Vagina (tissue), 2 donors: ENCODE data around the gene TMEM135. TPM values are rescaled to one million over a fixed set of nuclear protein-coding genes. Genes with fewer than 3 reads are reported as not detected.
"Not testable (repeated sequence)": the region's sequence is repeated elsewhere in the genome, so short reads cannot be mapped to it uniquely, and the experiment has no call there.

Source experiments
- DNase-seq, 2 donors: peaks; one replicate each; pipeline ENCODE4 v3.0.0-alpha.2; 2017; ENCODE audit errors: extremely low spot score in 2 of 2
- H3K27ac ChIP-seq: fragments of 200-600 bp; sonication (generic); one replicate; pipeline ENCODE4 v1.5.1; 2019
- H3K27me3 ChIP-seq: fragments of 200-600 bp; sonication (generic); one replicate; pipeline ENCODE4 v1.5.1; 2019
- H3K36me3 ChIP-seq, 2 donors: fragments of 200-600 bp; sonication (generic); one replicate each; pipeline ENCODE4 v1.5.1; 2017 to 2019
- H3K4me1 ChIP-seq: fragments of 200-600 bp; sonication (generic); one replicate; pipeline ENCODE4 v1.5.1; 2019
- H3K4me3 ChIP-seq, 2 donors: fragments of 200-600 bp; sonication (generic); 1 replicate in 1 of 2; 2 replicates in 1 of 2; pipeline ENCODE4 v1.5.1; 2016 to 2019
- H3K9me3 ChIP-seq: fragments of 200-600 bp; sonication (generic); one replicate; pipeline ENCODE4 v1.5.1; 2019
- POLR2A ChIP-seq, 2 donors: fragments of 450-650 bp; IDR thresholded peaks; one replicate each; pipeline ENCODE4 v1.6.1; 2017; ENCODE audit warnings: antibody characterized with exemption in 2 of 2, mild to moderate bottlenecking in 2 of 2, moderate library complexity in 2 of 2
- POLR2AphosphoS5 ChIP-seq, 2 donors: sonication (generic); formaldehyde crosslinking; IDR thresholded peaks; one replicate each; pipeline ENCODE4 v1.9.0; 2017; ENCODE audit warnings: antibody characterized with exemption in 2 of 2, mild to moderate bottlenecking in 2 of 2, low read depth in 1 of 2; ENCODE audit not compliant: insufficient read depth in 1 of 2
- intact Hi-C: fragments of 100-400 bp; cut with DNase I; formaldehyde crosslinking; loops from one replicate; pipeline ENCODE4 v1.15.1; 2023
- total RNA-seq: library from RNA; depleted of rRNA; stranded (reverse); fragments of >200 nt; gene quantifications from one replicate; pipeline ENCODE4 v1.2.3, GENCODE V29; 2016
- TF ChIP-seq, protein P1 (sequence below), 3 experiments: fragments of 450-650 bp in 2 of 3; fragments of 200-600 bp in 1 of 3; sonication (generic) in 1 of 3; IDR thresholded peaks; one replicate each; pipeline ENCODE4 v1.5.1; 2017 to 2019; ENCODE audit warnings: antibody characterized with exemption in 3 of 3, mild to moderate bottlenecking in 2 of 3, moderate library complexity in 2 of 3

Gene TMEM135
- total RNA-seq, 1 donor from 2014 or later: 17.2 TPM

DNA sequence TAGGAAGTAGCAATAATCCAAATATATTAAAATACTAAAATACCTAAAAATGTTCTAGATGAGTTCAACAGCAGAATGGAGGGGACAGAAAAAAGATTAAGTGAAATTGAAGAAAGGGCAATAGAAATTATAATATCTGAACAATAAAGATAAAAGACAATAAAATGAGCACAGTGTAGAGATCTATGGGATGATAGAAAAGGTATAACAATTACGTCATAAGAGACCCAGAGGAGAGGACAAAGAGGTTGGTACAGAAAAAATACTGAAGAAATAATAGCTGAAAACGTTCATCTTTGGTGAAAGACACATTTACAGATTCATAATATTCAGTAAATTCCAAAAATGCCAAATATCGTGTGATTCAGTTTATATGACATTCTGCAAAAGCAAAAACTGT is 143.4 kb downstream of the TMEM135 start:
- no peak overlapping the region for H3K27ac ChIP-seq
- H3K36me3 ChIP-seq: no peaks in the 10 kb centered on the region
- no peaks in the 10 kb centered on the region for H3K9me3 ChIP-seq
- no peaks in the 10 kb centered on the region for H3K4me1 ChIP-seq
- intact Hi-C loops: no loop called here
- DNase-seq: no peak
- no peak overlapping the region for H3K4me3 ChIP-seq
- no peaks in the 10 kb centered on the region for H3K27me3 ChIP-seq
- TF ChIP-seq POLR2A (IDR thresholded peaks at IDR 0.05): no peak
- TF ChIP-seq POLR2AphosphoS5 (IDR thresholded peaks at IDR 0.05; ENCODE audit: insufficient read depth in 1 of 2, low read depth in 1 of 2): no peak
- TF ChIP-seq, protein P1, sequence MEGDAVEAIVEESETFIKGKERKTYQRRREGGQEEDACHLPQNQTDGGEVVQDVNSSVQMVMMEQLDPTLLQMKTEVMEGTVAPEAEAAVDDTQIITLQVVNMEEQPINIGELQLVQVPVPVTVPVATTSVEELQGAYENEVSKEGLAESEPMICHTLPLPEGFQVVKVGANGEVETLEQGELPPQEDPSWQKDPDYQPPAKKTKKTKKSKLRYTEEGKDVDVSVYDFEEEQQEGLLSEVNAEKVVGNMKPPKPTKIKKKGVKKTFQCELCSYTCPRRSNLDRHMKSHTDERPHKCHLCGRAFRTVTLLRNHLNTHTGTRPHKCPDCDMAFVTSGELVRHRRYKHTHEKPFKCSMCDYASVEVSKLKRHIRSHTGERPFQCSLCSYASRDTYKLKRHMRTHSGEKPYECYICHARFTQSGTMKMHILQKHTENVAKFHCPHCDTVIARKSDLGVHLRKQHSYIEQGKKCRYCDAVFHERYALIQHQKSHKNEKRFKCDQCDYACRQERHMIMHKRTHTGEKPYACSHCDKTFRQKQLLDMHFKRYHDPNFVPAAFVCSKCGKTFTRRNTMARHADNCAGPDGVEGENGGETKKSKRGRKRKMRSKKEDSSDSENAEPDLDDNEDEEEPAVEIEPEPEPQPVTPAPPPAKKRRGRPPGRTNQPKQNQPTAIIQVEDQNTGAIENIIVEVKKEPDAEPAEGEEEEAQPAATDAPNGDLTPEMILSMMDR (IDR thresholded peaks at IDR 0.05): no peak

DNA sequence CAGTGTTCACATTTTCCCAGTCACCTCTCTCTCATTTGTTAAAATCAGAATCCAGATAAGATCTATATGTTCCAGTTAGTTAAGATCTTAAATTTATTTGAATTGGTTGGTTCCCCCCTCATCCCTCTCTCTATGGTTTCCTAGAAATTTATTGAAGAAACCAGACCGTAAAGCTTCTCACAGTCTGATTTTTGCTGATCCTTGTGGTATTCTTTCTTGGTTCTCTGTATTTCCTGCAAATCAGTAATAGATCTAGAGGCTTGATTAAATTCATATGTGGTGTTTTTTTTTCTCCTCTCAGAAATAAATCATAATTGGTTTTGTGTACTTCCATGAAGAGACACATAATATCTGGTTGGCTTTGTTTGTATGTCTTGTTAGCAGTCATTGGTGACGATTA is 147.5 kb downstream of the TMEM135 start:
- TF ChIP-seq POLR2A (IDR thresholded peaks at IDR 0.05) (no peak), POLR2AphosphoS5 (IDR thresholded peaks at IDR 0.05; ENCODE audit: insufficient read depth in 1 of 2, low read depth in 1 of 2) (no peak)
- TF ChIP-seq, protein P1 (IDR thresholded peaks at IDR 0.05): no peak
- H3K4me1 ChIP-seq: no peaks in the 10 kb centered on the region
- H3K4me3 ChIP-seq: no peak overlapping the region
- no peaks in the 10 kb centered on the region for H3K9me3 ChIP-seq
- no peaks in the 10 kb centered on the region for H3K27me3 ChIP-seq
- no peaks in the 10 kb centered on the region for H3K36me3 ChIP-seq
- no peak for DNase-seq
- no peak overlapping the region for H3K27ac ChIP-seq
- intact Hi-C loops: no loop called here

DNA sequence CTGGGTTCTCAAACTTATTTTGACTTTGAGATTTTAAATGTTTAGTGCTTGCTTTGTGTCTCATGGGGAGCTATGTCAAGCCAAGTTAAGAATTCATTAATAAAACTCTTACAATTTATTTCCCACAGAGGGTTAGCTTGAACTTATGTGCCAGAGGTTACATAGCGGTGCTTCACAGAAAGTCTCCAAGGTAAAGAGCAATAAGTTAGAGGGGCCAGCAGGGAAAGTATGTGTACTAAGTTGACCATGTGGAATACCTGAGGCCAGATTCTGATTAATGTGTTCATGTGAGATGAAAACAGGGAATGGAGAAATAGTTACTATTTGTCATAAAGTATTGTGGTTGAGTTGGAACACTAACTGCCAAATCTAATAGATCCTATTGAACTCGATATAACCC is 149.3 kb downstream of the TMEM135 start:
- no peaks in the 10 kb centered on the region for H3K4me1 ChIP-seq
- intact Hi-C loops: no loop called here
- no peaks in the 10 kb centered on the region for H3K27me3 ChIP-seq
- H3K9me3 ChIP-seq: no peaks in the 10 kb centered on the region
- H3K27ac ChIP-seq: no peak overlapping the region
- no peak overlapping the region for H3K4me3 ChIP-seq
- no peak for TF ChIP-seq POLR2A (IDR thresholded peaks at IDR 0.05)
- no peak for TF ChIP-seq POLR2AphosphoS5 (IDR thresholded peaks at IDR 0.05; ENCODE audit: insufficient read depth in 1 of 2, low read depth in 1 of 2)
- TF ChIP-seq, protein P1 (IDR thresholded peaks at IDR 0.05): no peak
- H3K36me3 ChIP-seq: no peaks in the 10 kb centered on the region
- DNase-seq: no peak

DNA sequence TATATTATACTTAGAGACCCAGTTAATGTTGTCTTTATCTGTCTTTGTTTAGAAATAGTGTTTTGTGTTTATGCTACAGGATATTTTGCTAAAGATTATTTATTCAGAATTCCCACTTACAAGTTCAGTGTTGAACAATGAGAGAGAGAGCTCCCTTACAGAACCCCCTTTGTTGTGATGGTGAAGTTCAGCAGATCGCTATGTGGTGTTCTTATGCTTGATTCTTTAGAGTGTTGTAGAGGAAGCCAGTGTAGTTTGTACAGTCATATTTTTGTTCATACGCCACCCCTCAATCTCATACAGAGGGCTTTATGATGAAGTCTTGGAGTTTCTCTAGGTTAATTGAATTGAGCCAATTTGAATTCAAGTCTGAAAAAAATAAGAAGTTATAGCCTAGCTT is 150.2 kb downstream of the TMEM135 start:
- no peaks in the 10 kb centered on the region for H3K9me3 ChIP-seq
- no peak for DNase-seq
- no peak overlapping the region for H3K4me3 ChIP-seq
- H3K27ac ChIP-seq: no peak overlapping the region
- no peak for TF ChIP-seq POLR2A (IDR thresholded peaks at IDR 0.05)
- no peak for TF ChIP-seq POLR2AphosphoS5 (IDR thresholded peaks at IDR 0.05; ENCODE audit: insufficient read depth in 1 of 2, low read depth in 1 of 2)
- no peaks in the 10 kb centered on the region for H3K4me1 ChIP-seq
- H3K27me3 ChIP-seq: no peaks in the 10 kb centered on the region
- no peaks in the 10 kb centered on the region for H3K36me3 ChIP-seq
- intact Hi-C loops: no loop called here

DNA sequence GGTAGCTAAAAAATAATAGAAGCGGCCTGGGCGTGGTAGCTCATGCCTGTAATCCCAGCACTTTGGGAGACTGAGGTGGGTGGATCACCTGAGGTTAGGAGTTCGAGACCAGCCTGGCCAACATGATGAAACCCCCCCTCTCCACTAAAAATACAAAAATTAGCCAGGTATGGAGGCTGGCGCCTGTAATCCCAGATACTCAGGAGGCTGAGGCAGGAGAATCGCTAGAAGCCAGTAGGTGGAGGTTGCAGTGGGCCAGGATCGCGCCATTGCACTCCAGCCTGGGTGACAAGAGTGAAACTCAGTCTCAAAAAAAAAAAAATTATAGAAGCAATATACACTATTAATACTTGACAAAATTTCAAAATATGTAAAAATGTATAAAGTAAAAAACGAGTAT is 150.7 kb downstream of the TMEM135 start:
- intact Hi-C loops, H3K9me3 ChIP-seq, DNase-seq, H3K36me3 ChIP-seq, H3K4me3 ChIP-seq, H3K27ac ChIP-seq, H3K4me1 ChIP-seq, H3K27me3 ChIP-seq: not testable (repeated sequence)

DNA sequence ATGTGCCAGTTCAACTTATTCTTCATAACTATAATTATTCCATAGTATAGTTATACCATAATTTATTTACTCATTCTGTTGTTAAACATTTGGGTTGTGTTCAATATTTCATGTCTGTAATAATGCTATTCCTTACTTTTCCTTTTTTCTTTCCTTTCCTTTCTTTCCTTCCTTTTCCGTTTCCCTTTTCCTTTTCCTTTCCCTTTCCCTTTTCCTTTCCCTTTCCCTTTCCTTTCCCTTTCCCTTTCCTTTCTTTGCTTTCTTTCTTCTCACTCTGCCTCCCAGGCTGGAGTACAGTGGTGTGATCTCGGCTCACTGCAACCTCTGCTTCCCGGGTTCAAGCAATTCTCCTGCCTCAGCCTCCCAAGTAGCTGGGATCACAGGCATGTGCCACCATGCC is 151.2 kb downstream of the TMEM135 start:
- DNase-seq, H3K27me3 ChIP-seq, H3K4me1 ChIP-seq, intact Hi-C loops, H3K36me3 ChIP-seq, H3K27ac ChIP-seq, H3K9me3 ChIP-seq, H3K4me3 ChIP-seq: not testable (repeated sequence)

DNA sequence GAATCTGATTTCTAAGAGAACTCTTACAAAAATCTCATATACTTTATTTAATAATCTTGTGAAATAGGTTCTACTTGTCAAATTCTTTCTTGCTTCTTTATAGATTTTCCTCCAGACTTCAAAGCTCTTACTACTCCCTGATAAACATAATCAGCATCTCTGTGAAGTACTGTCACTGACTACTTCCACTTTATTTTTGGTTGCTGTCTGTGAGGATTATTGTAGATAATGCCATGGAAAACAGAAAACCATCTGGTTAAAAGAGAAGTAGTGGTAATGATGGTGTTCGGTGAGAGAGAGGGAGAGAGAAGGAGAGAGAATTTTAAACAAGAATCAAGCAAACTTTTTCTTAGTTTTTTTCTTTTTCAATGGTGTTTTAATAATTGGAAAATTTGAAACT is 152.3 kb downstream of the TMEM135 start:
- H3K27me3 ChIP-seq: no peaks in the 10 kb centered on the region
- intact Hi-C loops: no loop called here
- H3K4me1 ChIP-seq: no peaks in the 10 kb centered on the region
- no peak overlapping the region for H3K27ac ChIP-seq
- no peak overlapping the region for H3K4me3 ChIP-seq
- no peaks in the 10 kb centered on the region for H3K36me3 ChIP-seq
- H3K9me3 ChIP-seq: no peaks in the 10 kb centered on the region
- no peak for TF ChIP-seq POLR2AphosphoS5 (IDR thresholded peaks at IDR 0.05; ENCODE audit: insufficient read depth in 1 of 2, low read depth in 1 of 2)
- TF ChIP-seq, protein P1 (IDR thresholded peaks at IDR 0.05): no peak
- TF ChIP-seq POLR2A (IDR thresholded peaks at IDR 0.05): no peak
- DNase-seq: no peak
